Neural crest cell (in vitro differentiated cells): Measurements from ENCODE around the gene GRIP2. TPM values are rescaled to one million over a fixed set of nuclear protein-coding genes. Genes with fewer than 3 reads are reported as not detected.

Experiments used
- DNase-seq: peaks from one replicate; pipeline ENCODE4 v3.0.0; 2021; ENCODE audit warnings: low read depth, mixed read lengths, low spot score
- H3K27ac Mint-ChIP-seq: one replicate; pipeline ENCODE4 v1.8.0; 2021; ENCODE audit warnings: mild to moderate bottlenecking, mixed read lengths; ENCODE audit not compliant: unreplicated experiment
- H3K27me3 Mint-ChIP-seq: 2 replicates; pipeline ENCODE4 v1.8.0; 2021; ENCODE audit warnings: low read depth, mild to moderate bottlenecking, mixed read lengths
- H3K36me3 Mint-ChIP-seq: 2 replicates; pipeline ENCODE4 v1.8.0; 2021; ENCODE audit warnings: low read depth, mild to moderate bottlenecking, mixed read lengths
- H3K4me1 Mint-ChIP-seq: 2 replicates; pipeline ENCODE4 v1.8.0; 2021; ENCODE audit warnings: mixed read lengths
- H3K4me3 Mint-ChIP-seq: one replicate; pipeline ENCODE4 v1.8.0; 2021; ENCODE audit warnings: mild to moderate bottlenecking, mixed read lengths
- H3K9me3 Mint-ChIP-seq: 2 replicates; pipeline ENCODE4 v1.8.0; 2021; ENCODE audit warnings: mixed read lengths
- total RNA-seq: library from RNA; stranded (reverse); gene quantifications from 2 replicates; pipeline ENCODE4 v1.2.1, GENCODE V29; 2021
- TF ChIP-seq, protein P1 (sequence below): fragments of 200-600 bp; sonication (generic); conservative IDR thresholded peaks from 2 replicates; pipeline ENCODE4 v1.5.0; 2021; ENCODE audit warnings: antibody characterized with exemption, mild to moderate bottlenecking

The GRIP2 gene
- total RNA-seq, 1 donor from 2014 or later, result 3.2 TPM

- no peak for DNase-seq
- Mint-ChIP-seq H3K36me3 (peaks cover 20% of the 10 kb centered on the region), H3K27ac (no peak overlapping the region), H3K4me3 (no peak overlapping the region), H3K4me1 (peaks cover 18% of the 10 kb centered on the region), H3K27me3 (no peaks in the 10 kb centered on the region), H3K9me3 (no peaks in the 10 kb centered on the region)
- TF ChIP-seq, protein P1, sequence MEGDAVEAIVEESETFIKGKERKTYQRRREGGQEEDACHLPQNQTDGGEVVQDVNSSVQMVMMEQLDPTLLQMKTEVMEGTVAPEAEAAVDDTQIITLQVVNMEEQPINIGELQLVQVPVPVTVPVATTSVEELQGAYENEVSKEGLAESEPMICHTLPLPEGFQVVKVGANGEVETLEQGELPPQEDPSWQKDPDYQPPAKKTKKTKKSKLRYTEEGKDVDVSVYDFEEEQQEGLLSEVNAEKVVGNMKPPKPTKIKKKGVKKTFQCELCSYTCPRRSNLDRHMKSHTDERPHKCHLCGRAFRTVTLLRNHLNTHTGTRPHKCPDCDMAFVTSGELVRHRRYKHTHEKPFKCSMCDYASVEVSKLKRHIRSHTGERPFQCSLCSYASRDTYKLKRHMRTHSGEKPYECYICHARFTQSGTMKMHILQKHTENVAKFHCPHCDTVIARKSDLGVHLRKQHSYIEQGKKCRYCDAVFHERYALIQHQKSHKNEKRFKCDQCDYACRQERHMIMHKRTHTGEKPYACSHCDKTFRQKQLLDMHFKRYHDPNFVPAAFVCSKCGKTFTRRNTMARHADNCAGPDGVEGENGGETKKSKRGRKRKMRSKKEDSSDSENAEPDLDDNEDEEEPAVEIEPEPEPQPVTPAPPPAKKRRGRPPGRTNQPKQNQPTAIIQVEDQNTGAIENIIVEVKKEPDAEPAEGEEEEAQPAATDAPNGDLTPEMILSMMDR, result no peak
These were observed 67.4 kb downstream of the GRIP2 start for GRCh38 chr3:14472471-14473351.

- H3K27me3 Mint-ChIP-seq, result no peaks in the 10 kb centered on the region
- no peak overlapping the region for H3K4me3 Mint-ChIP-seq
- no peaks in the 10 kb centered on the region for H3K9me3 Mint-ChIP-seq
- peaks cover 18% of the 10 kb centered on the region for H3K4me1 Mint-ChIP-seq
- TF ChIP-seq, protein P1, result no peak
- H3K36me3 Mint-ChIP-seq, result peaks cover 18% of the 10 kb centered on the region
- DNase-seq, result no peak
- no peak overlapping the region for H3K27ac Mint-ChIP-seq
These were observed 68.5 kb downstream of the GRIP2 start for GRCh38 chr3:14471690-14472089.

GRCh38 chr3:14471016-14471415 is 69.1 kb downstream of the GRIP2 start:
- peaks cover 16% of the 10 kb centered on the region for H3K36me3 Mint-ChIP-seq
- TF ChIP-seq, protein P1, result no peak
- H3K4me1 Mint-ChIP-seq, result peaks cover 16% of the 10 kb centered on the region

DNA sequence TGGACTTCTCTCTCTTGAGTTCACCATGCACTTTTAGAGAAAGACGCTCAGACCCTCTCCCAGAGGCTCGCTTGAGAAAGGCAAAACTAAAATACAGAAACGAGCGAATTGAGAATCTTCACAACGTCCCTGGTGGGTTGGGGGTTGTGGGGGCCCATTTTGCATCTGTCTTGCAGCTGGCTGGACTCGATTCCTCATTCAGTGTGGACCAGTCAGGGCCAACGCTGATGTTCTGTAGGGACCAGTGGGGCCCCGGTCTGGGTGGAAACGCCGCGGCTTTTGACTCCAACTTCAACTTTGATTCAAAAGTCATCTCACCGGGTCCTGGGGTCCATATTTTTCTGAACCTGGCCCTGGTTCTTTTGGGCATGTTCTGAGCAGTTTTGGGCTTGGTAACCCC is 69.7 kb downstream of the GRIP2 start:
- Mint-ChIP-seq H3K27ac (no peak overlapping the region), H3K4me3 (no peak overlapping the region), H3K4me1 (peaks cover 11% of the 10 kb centered on the region), H3K36me3 (peaks cover 11% of the 10 kb centered on the region), H3K9me3 (no peaks in the 10 kb centered on the region), H3K27me3 (no peaks in the 10 kb centered on the region)
- no peak for DNase-seq
- TF ChIP-seq, protein P1, result no peak

More at GRCh38 chr3:14471016-14471415, 69.1 kb downstream of the GRIP2 start:
- H3K27me3 Mint-ChIP-seq, result no peaks in the 10 kb centered on the region
- H3K27ac Mint-ChIP-seq, result no peak overlapping the region
- DNase-seq, result no peak
- H3K9me3 Mint-ChIP-seq, result no peaks in the 10 kb centered on the region
- H3K4me3 Mint-ChIP-seq, result no peak overlapping the region

DNA sequence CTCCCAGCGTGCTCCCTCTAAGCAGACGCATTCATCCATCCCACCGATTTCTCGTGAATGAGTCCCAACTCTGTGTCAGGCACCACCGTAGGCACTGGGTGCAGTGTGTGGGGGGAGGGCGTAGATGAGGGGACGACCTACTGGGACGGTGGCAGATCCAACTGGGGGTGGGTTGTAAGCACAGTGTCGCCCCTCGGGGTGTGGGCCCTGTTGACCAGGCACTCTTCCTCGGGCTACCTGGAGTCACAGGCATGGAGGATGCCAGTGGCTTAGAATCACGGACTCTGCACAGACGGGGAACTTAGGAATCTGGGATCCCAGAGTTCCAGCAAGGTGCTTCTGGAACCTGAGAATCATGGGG is 71.5 kb downstream of the GRIP2 start:
- TF ChIP-seq, protein P1, result no peak
- no peaks in the 10 kb centered on the region for H3K9me3 Mint-ChIP-seq
- peaks cover 9% of the 10 kb centered on the region for H3K36me3 Mint-ChIP-seq
- H3K4me3 Mint-ChIP-seq, result no peak overlapping the region
- no peak overlapping the region for H3K27ac Mint-ChIP-seq
- H3K4me1 Mint-ChIP-seq, result peaks cover 8% of the 10 kb centered on the region
- H3K27me3 Mint-ChIP-seq, result no peaks in the 10 kb centered on the region
- DNase-seq, result no peak
